Measurements from ENCODE around the gene PKNOX1. TPM values are rescaled to one million over a fixed set of nuclear protein-coding genes. Genes with fewer than 3 reads are reported as not detected.
"Not testable (repeated sequence)": the region's sequence is repeated elsewhere in the genome, so short reads cannot be mapped to it uniquely, and the experiment has no call there.

Gene PKNOX1
- total and polyA plus RNA-seq, 2 of the 13 experiments (the other 11 are each of a cell fraction or from before 2014, with no cell fraction given), result 7.9 to 16.2 TPM

DNA sequence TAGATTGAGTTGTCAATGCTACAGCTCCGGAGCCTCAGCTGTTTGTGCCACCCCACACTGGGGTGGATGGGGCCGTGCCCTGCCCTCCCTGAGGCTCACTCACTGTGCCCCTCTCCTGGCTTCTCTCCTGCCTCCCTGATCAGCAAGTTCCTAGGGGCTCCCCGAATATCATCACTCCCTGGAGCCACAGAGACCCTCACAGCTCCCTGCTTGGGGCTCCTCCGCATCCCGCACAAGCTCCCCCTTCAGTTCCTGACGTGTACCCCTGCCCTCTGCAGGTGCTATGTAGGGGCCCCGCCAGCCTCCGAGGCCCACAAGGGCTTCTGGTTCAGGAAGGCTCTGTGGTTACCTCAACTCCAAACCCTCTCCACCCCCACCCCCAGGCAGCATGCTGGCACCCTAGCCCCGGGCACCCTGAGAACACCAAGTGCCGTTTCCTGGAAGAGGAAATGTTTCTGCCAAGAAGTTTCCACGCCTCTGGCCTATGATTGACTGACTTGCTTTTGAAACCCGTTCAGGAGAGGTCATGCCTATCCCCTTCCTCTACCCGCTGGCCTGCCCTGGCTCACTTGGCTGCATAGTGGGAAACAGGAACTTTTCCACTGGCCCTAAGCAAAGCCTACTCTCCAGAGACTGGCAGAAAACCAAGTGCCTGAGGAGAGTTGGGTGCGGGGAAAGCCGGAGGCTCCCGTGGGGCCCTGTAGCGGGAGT, 71.0 kb downstream of the PKNOX1 start:
- H3K4me3 ChIP-seq (replicated peaks in 1 of 3; ENCODE audit: insufficient read depth in 1 of 3, low read depth in 2 of 3, low read length in 3 of 3), result peak overlapping the region in 1 of 3 experiments; percentile 48; a peak in 1 of 6 replicates
- H3K27ac ChIP-seq (ENCODE audit: extremely low read length, insufficient read depth, low read length); POLR2A ChIA-PET; H4K20me1 ChIP-seq (ENCODE audit: insufficient read depth, low read length); FAIRE-seq; H3K36me3 ChIP-seq (replicated peaks in 1 of 2; ENCODE audit: control insufficient read depth in 1 of 2, insufficient read depth in 2 of 2, low read length in 2 of 2); H3K9ac ChIP-seq (ENCODE audit: insufficient read depth, low read depth, low read length); H3K4me1 ChIP-seq (ENCODE audit: insufficient read depth, low read length); in situ Hi-C loops (cut with HindIII; ENCODE audit: extremely low pct_ligation_motif_present, low pct_unique_long_range_greater_than_20kb); CTCF ChIA-PET (ENCODE audit: low intra/inter-chr PET ratio, low total read pairs); H3K79me2 ChIP-seq (ENCODE audit: insufficient read depth, low read length); H3K27me3 ChIP-seq (ENCODE audit: control insufficient read depth in 1 of 2, insufficient read depth in 2 of 2, low read length in 2 of 2); intact Hi-C loops (cut with micrococcal nuclease; ENCODE audit: unreplicated experiment); DNase-seq (ENCODE audit: low spot score); H3K9me3 ChIP-seq (ENCODE audit: low read length); BruUV-seq (replicated peaks); H2AFZ ChIP-seq (ENCODE audit: low read length): not testable (repeated sequence)
- WGBS (ENCODE audit: low lambda C conversion rate), result 6% methylated on average over 6 of the region's 17 CpGs
- TF ChIP-seq, protein P1, sequence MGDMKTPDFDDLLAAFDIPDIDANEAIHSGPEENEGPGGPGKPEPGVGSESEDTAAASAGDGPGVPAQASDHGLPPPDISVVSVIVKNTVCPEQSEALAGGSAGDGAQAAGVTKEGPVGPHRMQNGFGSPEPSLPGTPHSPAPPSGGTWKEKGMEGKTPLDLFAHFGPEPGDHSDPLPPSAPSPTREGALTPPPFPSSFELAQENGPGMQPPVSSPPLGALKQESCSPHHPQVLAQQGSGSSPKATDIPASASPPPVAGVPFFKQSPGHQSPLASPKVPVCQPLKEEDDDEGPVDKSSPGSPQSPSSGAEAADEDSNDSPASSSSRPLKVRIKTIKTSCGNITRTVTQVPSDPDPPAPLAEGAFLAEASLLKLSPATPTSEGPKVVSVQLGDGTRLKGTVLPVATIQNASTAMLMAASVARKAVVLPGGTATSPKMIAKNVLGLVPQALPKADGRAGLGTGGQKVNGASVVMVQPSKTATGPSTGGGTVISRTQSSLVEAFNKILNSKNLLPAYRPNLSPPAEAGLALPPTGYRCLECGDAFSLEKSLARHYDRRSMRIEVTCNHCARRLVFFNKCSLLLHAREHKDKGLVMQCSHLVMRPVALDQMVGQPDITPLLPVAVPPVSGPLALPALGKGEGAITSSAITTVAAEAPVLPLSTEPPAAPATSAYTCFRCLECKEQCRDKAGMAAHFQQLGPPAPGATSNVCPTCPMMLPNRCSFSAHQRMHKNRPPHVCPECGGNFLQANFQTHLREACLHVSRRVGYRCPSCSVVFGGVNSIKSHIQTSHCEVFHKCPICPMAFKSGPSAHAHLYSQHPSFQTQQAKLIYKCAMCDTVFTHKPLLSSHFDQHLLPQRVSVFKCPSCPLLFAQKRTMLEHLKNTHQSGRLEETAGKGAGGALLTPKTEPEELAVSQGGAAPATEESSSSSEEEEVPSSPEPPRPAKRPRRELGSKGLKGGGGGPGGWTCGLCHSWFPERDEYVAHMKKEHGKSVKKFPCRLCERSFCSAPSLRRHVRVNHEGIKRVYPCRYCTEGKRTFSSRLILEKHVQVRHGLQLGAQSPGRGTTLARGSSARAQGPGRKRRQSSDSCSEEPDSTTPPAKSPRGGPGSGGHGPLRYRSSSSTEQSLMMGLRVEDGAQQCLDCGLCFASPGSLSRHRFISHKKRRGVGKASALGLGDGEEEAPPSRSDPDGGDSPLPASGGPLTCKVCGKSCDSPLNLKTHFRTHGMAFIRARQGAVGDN (CRISPR knock-in tag; IDR thresholded peaks at IDR 0.05), result peak; percentile 9; the same call in 1 of the 2 replicates
- ATAC-seq, result peak; percentile 51
- peak overlapping the region; percentile 65; the same call in 1 of the 2 replicates for H3K4me2 ChIP-seq (ENCODE audit: low read depth, low read length)

- POLR2A ChIA-PET; H3K36me3 ChIP-seq (replicated peaks in 1 of 2; ENCODE audit: control insufficient read depth in 1 of 2, insufficient read depth in 2 of 2, low read length in 2 of 2); H3K79me2 ChIP-seq (ENCODE audit: insufficient read depth, low read length); in situ Hi-C loops (cut with HindIII; ENCODE audit: extremely low pct_ligation_motif_present, low pct_unique_long_range_greater_than_20kb); H3K27ac ChIP-seq (ENCODE audit: extremely low read length, insufficient read depth, low read length); H4K20me1 ChIP-seq (ENCODE audit: insufficient read depth, low read length); intact Hi-C loops (cut with micrococcal nuclease; ENCODE audit: unreplicated experiment); DNase-seq (ENCODE audit: low spot score); H3K4me3 ChIP-seq (replicated peaks in 1 of 3; ENCODE audit: insufficient read depth in 1 of 3, low read depth in 2 of 3, low read length in 3 of 3); FAIRE-seq; CTCF ChIA-PET (ENCODE audit: low intra/inter-chr PET ratio, low total read pairs); H3K4me1 ChIP-seq (ENCODE audit: insufficient read depth, low read length); H2AFZ ChIP-seq (ENCODE audit: low read length); H3K9me3 ChIP-seq (ENCODE audit: low read length); H3K9ac ChIP-seq (ENCODE audit: insufficient read depth, low read depth, low read length); H3K27me3 ChIP-seq (ENCODE audit: control insufficient read depth in 1 of 2, insufficient read depth in 2 of 2, low read length in 2 of 2); BruUV-seq (replicated peaks): not testable (repeated sequence)
- ATAC-seq, result peak; percentile 19
- peak overlapping the region; percentile 36; the same call in 1 of the 2 replicates for H3K4me2 ChIP-seq (ENCODE audit: low read depth, low read length)
- WGBS (ENCODE audit: low lambda C conversion rate), result 62% methylated on average over 10 of the region's 21 CpGs
These were observed 71.8 kb downstream of the PKNOX1 start for GRCh38 chr21:43045876-43046821.

- H3K79me2 ChIP-seq (ENCODE audit: insufficient read depth, low read length); POLR2A ChIA-PET; H3K27me3 ChIP-seq (ENCODE audit: control insufficient read depth in 1 of 2, insufficient read depth in 2 of 2, low read length in 2 of 2); H3K9me3 ChIP-seq (ENCODE audit: low read length); H3K4me3 ChIP-seq (replicated peaks in 1 of 3; ENCODE audit: insufficient read depth in 1 of 3, low read depth in 2 of 3, low read length in 3 of 3); H3K4me2 ChIP-seq (ENCODE audit: low read depth, low read length); H4K20me1 ChIP-seq (ENCODE audit: insufficient read depth, low read length); H3K36me3 ChIP-seq (replicated peaks in 1 of 2; ENCODE audit: control insufficient read depth in 1 of 2, insufficient read depth in 2 of 2, low read length in 2 of 2); ATAC-seq; intact Hi-C loops (cut with micrococcal nuclease; ENCODE audit: unreplicated experiment); H3K27ac ChIP-seq (ENCODE audit: extremely low read length, insufficient read depth, low read length); DNase-seq (ENCODE audit: low spot score); H3K4me1 ChIP-seq (ENCODE audit: insufficient read depth, low read length); in situ Hi-C loops (cut with HindIII; ENCODE audit: extremely low pct_ligation_motif_present, low pct_unique_long_range_greater_than_20kb); CTCF ChIA-PET (ENCODE audit: low intra/inter-chr PET ratio, low total read pairs); H2AFZ ChIP-seq (ENCODE audit: low read length); H3K9ac ChIP-seq (ENCODE audit: insufficient read depth, low read depth, low read length); FAIRE-seq: not testable (repeated sequence)
- BruUV-seq (replicated peaks), result TSS peak; percentile 47
- WGBS (ENCODE audit: low lambda C conversion rate), result no CpG with 5 or more reads among the region's 13 CpGs
These were observed 78.8 kb downstream of the PKNOX1 start for GRCh38 chr21:43053112-43053511.
